ENCODE measurements around the gene PCED1B. TPM values are rescaled to one million over a fixed set of nuclear protein-coding genes. Genes with fewer than 3 reads are reported as not detected.
"Not testable (repeated sequence)": the region's sequence is repeated elsewhere in the genome, so short reads cannot be mapped to it uniquely, and the experiment has no call there.

The PCED1B gene
- total RNA-seq, 2 experiments from 2014 or later = 117 to 119 TPM

DNA sequence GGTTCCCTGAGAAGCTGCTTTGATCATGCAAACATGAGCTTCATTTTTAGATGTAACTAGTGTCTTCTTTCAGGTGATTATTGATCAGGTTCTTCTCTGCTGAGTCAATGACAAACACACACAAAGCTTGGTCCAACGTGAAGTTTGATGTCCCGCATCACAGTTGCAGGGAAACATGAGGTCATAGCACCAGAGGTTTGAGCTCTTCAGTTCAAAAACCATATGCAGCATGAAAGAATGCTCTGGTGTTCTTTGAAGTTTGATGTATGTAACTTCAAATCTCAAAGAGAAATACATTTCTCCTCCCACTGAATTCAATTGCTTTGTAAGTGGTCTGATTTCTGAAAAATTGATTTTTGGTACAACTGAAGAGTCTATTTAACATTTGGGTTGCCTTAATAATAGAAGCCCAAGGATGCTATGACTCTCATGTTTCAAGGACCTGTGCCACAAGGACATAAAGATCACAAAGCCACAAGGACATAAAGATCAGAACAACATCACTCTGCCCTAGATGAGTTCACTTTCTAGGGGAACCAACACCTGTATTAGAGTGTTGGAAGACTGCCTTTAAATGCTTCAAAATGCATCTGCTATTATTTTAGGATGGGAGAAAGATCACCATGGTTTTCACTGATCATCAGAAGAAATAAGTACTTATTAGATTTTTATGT, 31.4 kb downstream of the PCED1B start:
- intact Hi-C loops (cut with micrococcal nuclease) = no loop called here
- DNase-seq (peak; percentile 14), ATAC-seq (peak; percentile 75)
- ChIA-PET POLR2A (interaction anchor here (1.7 kb wide), 1 partner anchor 287 kb away, joined by 4 read pairs; no protein-coding TSS in a partner anchor), CTCF (interaction anchor here (1.0 kb wide), 1 partner anchor 10 kb away, joined by 3 read pairs; no protein-coding TSS in a partner anchor)
- no peaks in the 10 kb centered on the region for H3K9me3 Mint-ChIP-seq
- no peak overlapping the region for H3K4me3 Mint-ChIP-seq
- peaks cover 30% of the 10 kb centered on the region for H3K4me1 Mint-ChIP-seq (ENCODE audit: low read depth)
- H3K36me3 Mint-ChIP-seq (ENCODE audit: low read depth) = peaks cover 17% of the 10 kb centered on the region
- H3K27ac Mint-ChIP-seq = peak overlapping the region; percentile 17
- no peaks in the 10 kb centered on the region for H3K27me3 Mint-ChIP-seq
- TF ChIP-seq, protein P1, sequence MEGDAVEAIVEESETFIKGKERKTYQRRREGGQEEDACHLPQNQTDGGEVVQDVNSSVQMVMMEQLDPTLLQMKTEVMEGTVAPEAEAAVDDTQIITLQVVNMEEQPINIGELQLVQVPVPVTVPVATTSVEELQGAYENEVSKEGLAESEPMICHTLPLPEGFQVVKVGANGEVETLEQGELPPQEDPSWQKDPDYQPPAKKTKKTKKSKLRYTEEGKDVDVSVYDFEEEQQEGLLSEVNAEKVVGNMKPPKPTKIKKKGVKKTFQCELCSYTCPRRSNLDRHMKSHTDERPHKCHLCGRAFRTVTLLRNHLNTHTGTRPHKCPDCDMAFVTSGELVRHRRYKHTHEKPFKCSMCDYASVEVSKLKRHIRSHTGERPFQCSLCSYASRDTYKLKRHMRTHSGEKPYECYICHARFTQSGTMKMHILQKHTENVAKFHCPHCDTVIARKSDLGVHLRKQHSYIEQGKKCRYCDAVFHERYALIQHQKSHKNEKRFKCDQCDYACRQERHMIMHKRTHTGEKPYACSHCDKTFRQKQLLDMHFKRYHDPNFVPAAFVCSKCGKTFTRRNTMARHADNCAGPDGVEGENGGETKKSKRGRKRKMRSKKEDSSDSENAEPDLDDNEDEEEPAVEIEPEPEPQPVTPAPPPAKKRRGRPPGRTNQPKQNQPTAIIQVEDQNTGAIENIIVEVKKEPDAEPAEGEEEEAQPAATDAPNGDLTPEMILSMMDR (IDR thresholded peaks at IDR 0.05) = no peak

DNA sequence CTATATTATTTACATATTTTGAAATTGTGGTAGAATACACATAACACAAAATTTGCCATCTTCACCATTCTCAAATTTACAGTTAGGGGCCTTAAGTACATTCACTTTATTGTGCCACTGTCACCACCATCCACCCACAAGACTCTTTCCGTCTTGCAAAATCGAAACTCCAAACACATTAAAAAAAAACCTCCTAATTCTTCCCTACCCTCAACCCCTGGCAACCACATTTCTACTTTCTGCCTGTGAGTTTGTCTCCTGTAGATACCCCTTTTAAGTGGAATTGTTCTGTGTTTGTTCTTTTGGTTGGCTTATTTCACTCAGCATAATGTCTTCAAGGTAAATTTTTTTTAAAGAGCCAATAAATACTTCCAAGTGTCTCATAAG, 32.0 kb downstream of the PCED1B start:
- peaks cover 21% of the 10 kb centered on the region for H3K36me3 Mint-ChIP-seq (ENCODE audit: low read depth)
- TF ChIP-seq, protein P1 (IDR thresholded peaks at IDR 0.05) = no peak
- intact Hi-C loops (cut with micrococcal nuclease) = no loop called here
- H3K27ac Mint-ChIP-seq = peak overlapping the region; percentile 62
- H3K27me3 Mint-ChIP-seq = no peaks in the 10 kb centered on the region
- ATAC-seq = peak; percentile 84
- CTCF ChIA-PET = interaction anchor here (1.0 to 1.5 kb wide), 3 partner anchors 10 to 12 kb away, joined by 3 to 6 read pairs (median 3); no protein-coding TSS in a partner anchor
- peak overlapping the region; percentile 8 for H3K4me3 Mint-ChIP-seq
- DNase-seq = peak; percentile 69
- POLR2A ChIA-PET = interaction anchor here (1.6 to 1.7 kb wide), 2 partner anchors 31 to 286 kb away, joined by 4 read pairs; partner anchors contain the start of genes AMIGO2 and PCED1B
- peaks cover 30% of the 10 kb centered on the region for H3K4me1 Mint-ChIP-seq (ENCODE audit: low read depth)
- H3K9me3 Mint-ChIP-seq = no peaks in the 10 kb centered on the region

DNA sequence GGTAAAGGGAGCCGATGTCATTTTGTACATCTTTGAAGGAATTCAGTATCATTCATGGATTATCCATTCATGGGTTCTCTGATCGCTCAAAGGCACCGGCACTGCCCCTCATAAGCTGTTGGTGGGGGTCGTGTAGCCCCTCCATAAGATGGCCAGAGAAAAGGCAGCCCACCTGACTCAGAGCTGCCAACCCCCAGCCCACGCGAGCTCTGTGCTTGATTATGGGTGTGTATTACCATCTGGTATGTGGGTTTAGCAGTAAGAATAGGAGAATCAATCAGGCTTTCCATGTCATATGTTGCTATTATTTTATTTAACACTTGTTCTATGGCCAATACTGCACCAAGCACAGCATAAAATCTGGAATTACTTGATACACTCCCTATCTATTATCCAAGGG, 32.4 kb downstream of the PCED1B start:
- POLR2A ChIA-PET = interaction anchor here (1.2 to 1.6 kb wide), 2 partner anchors 32 to 105 kb away, joined by 3 to 4 read pairs; partner anchors contain the start of genes AMIGO2 and PCED1B
- intact Hi-C loops (cut with micrococcal nuclease) = no loop called here
- H3K27me3 Mint-ChIP-seq = no peaks in the 10 kb centered on the region

DNA sequence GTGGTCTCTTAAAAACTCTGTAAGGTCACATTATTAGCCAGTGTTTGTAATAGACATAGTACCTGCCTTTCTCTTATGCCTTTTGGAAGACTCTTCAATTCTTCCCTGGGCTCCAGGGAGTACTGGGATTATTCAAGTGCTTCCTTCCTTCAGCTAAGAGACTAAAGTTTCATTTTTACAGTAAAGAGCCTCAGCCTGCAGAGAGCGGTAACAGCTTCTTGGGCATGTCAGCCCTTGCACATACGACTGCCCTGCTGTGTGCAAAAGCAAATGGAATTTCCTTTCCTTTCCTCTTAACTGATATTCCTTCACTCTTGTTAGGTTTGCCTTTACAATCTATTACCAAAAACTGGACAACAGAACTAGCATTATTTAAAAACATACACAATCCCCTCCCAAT, 33.3 kb downstream of the PCED1B start:
- Mint-ChIP-seq H3K4me1 (ENCODE audit: low read depth) (peaks cover 30% of the 10 kb centered on the region), H3K27ac (no peak overlapping the region), H3K9me3 (peaks cover 3% of the 10 kb centered on the region), H3K36me3 (ENCODE audit: low read depth) (peaks cover 22% of the 10 kb centered on the region), H3K4me3 (no peak overlapping the region), H3K27me3 (no peaks in the 10 kb centered on the region)
- no peak for ATAC-seq
- POLR2A ChIA-PET = interaction anchor here (0.9 to 1.6 kb wide), 3 partner anchors 33 to 104 kb away, joined by 3 to 4 read pairs (median 3); partner anchors contain the start of genes AMIGO2 and PCED1B
- no peak for DNase-seq
- TF ChIP-seq, protein P1 (IDR thresholded peaks at IDR 0.05) = no peak
- intact Hi-C loops (cut with micrococcal nuclease) = no loop called here
- CTCF ChIA-PET = interaction anchor here (0.8 to 1.7 kb wide), 7 partner anchors 8 to 81 kb away, joined by 3 to 6 read pairs (median 3); no protein-coding TSS in a partner anchor

More for the DNA sequence above, 32.4 kb downstream of the PCED1B start:
- TF ChIP-seq, protein P1 (IDR thresholded peaks at IDR 0.05) = no peak
- ATAC-seq = peak; percentile 29
- H3K4me3 Mint-ChIP-seq = peak overlapping the region; percentile 8
- H3K4me1 Mint-ChIP-seq (ENCODE audit: low read depth) = peaks cover 30% of the 10 kb centered on the region
- peaks cover 21% of the 10 kb centered on the region for H3K36me3 Mint-ChIP-seq (ENCODE audit: low read depth)
- no peaks in the 10 kb centered on the region for H3K9me3 Mint-ChIP-seq
- CTCF ChIA-PET = interaction anchor here (0.8 to 1.5 kb wide), 6 partner anchors 9 to 82 kb away, joined by 3 to 6 read pairs (median 3); no protein-coding TSS in a partner anchor
- H3K27ac Mint-ChIP-seq = peak overlapping the region; percentile 62
- DNase-seq = peak; percentile 13

DNA sequence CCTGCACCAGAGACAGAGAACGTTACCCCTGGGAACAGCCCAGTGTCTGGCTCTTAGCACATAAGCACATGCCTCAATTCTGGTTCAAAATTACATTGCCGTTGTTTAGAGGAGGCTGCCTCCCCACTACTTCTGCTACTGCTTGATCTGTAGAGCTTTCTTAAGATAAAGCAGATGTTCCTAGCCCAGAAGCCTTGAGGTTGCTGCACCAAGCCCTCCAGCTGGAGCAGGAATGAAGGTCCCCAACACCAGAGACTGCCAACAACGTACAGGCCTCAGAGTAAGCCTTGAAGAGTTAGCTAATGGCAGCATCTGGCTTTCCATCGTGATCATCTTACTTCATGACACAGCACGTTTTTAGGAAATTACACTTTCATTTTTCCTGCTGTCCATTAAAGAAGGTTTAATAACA, 35.1 kb downstream of the PCED1B start:
- POLR2A ChIA-PET = no interaction called here
- no peak overlapping the region for H3K27ac Mint-ChIP-seq
- no peak overlapping the region for H3K4me3 Mint-ChIP-seq
- H3K4me1 Mint-ChIP-seq (ENCODE audit: low read depth) = peaks cover 37% of the 10 kb centered on the region
- TF ChIP-seq, protein P1 (IDR thresholded peaks at IDR 0.05) = no peak
- ATAC-seq = no peak
- DNase-seq = no peak
- intact Hi-C loops (cut with micrococcal nuclease) = no loop called here
- H3K27me3 Mint-ChIP-seq = no peaks in the 10 kb centered on the region
- peaks cover 3% of the 10 kb centered on the region for H3K9me3 Mint-ChIP-seq
- CTCF ChIA-PET = interaction anchor here (1.0 to 1.2 kb wide), 2 partner anchors 35 to 43 kb away, joined by 3 to 5 read pairs; partner anchors contain the start of genes AMIGO2 and PCED1B
- H3K36me3 Mint-ChIP-seq (ENCODE audit: low read depth) = peaks cover 20% of the 10 kb centered on the region

DNA sequence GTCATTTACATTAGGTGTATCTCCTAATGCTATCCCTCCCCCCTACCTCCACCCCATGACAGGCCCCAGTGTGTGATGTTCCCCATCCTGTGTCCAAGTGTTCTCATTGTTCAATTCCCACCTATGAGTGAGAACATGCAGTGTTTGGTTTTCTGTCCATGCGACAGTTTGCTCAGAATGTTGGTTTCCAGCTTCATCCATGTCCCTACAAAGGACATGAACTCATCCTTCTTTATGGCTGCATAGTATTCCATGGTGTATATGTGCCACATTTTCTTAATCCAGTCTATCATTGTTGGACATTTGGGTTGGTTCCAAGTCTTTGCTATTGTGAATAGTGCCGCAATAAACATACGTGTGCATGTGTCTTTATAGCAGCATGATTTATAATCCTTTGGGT, 37.9 kb downstream of the PCED1B start:
- DNase-seq; POLR2A ChIA-PET; intact Hi-C loops (cut with micrococcal nuclease); H3K4me3 Mint-ChIP-seq; H3K27me3 Mint-ChIP-seq; ATAC-seq; CTCF ChIA-PET; H3K27ac Mint-ChIP-seq; H3K9me3 Mint-ChIP-seq: not testable (repeated sequence)
- Mint-ChIP-seq H3K36me3 (ENCODE audit: low read depth) (peaks cover 21% of the 10 kb centered on the region), H3K4me1 (ENCODE audit: low read depth) (peaks cover 34% of the 10 kb centered on the region)
